ENCODE results near the gene RNF214.

RNF214 gene

DNA sequence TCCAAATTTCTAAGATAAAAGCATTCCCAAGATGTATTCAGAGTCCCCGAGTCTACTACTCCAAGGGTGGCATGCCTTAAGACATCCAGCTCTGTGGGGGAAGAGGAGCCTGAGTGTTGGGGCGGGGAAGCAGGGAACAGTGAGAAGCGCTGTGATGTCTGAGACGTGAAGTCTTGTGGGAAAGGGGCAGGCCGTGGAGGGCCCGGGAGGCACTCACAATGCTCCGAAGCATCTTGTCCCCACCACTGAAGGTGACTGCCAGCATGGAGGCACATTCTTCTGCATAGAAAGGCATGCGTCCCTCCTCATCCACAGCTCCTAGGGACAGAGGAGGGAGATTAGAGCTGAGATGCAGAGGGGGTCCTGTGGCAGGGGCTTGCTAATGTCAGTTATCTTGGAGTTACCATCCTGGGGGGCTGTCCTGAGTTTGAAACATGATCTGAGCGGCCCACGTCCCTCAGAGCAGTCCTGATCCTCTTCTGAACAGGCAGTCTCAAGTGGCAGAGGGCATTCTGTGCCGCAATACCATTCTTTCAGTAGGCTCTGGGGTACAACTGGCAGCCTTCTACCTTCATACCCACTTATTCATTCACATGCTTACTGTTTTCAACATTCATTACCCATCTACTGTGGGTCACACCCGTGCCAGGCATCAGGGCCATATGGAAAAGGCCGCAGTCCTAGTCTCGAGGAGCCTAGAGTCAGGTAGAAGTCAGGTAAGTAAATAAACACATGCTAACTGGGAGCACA lies 9.3 kb upstream of the RNF214 start:
- Histone ChIP-seq H3K4me3 (ENCODE audit: low read length) (no peak overlapping the region), H3K36me3 (replicated peaks; ENCODE audit: low read depth, low read length) (peaks cover 34% of the 10 kb centered on the region), H4K20me1 (ENCODE audit: insufficient read depth, low read length) (no peaks in the 10 kb centered on the region), H3K79me2 (ENCODE audit: low read length) (no peaks in the 10 kb centered on the region), H3K27me3 (ENCODE audit: low read depth, low read length) (no peaks in the 10 kb centered on the region), H2AFZ (ENCODE audit: low read depth, low read length) (no peak overlapping the region), H3K27ac (ENCODE audit: low read length) (no peak overlapping the region), H3K9me3 (ENCODE audit: insufficient read depth, low read length) (no peaks in the 10 kb centered on the region), H3K9ac (ENCODE audit: low read length) (no peak overlapping the region), H3K4me2 (ENCODE audit: low read length) (no peak overlapping the region), H3K4me1 (ENCODE audit: low read length) (no peaks in the 10 kb centered on the region)
- TF ChIP-seq EZH2phosphoT487 (IDR thresholded peaks at IDR 0.05; ENCODE audit: low read depth) = no peak
- TF ChIP-seq, protein P1, sequence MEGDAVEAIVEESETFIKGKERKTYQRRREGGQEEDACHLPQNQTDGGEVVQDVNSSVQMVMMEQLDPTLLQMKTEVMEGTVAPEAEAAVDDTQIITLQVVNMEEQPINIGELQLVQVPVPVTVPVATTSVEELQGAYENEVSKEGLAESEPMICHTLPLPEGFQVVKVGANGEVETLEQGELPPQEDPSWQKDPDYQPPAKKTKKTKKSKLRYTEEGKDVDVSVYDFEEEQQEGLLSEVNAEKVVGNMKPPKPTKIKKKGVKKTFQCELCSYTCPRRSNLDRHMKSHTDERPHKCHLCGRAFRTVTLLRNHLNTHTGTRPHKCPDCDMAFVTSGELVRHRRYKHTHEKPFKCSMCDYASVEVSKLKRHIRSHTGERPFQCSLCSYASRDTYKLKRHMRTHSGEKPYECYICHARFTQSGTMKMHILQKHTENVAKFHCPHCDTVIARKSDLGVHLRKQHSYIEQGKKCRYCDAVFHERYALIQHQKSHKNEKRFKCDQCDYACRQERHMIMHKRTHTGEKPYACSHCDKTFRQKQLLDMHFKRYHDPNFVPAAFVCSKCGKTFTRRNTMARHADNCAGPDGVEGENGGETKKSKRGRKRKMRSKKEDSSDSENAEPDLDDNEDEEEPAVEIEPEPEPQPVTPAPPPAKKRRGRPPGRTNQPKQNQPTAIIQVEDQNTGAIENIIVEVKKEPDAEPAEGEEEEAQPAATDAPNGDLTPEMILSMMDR (IDR thresholded peaks at IDR 0.05; ENCODE audit: low read depth, low read length) = no peak

DNA sequence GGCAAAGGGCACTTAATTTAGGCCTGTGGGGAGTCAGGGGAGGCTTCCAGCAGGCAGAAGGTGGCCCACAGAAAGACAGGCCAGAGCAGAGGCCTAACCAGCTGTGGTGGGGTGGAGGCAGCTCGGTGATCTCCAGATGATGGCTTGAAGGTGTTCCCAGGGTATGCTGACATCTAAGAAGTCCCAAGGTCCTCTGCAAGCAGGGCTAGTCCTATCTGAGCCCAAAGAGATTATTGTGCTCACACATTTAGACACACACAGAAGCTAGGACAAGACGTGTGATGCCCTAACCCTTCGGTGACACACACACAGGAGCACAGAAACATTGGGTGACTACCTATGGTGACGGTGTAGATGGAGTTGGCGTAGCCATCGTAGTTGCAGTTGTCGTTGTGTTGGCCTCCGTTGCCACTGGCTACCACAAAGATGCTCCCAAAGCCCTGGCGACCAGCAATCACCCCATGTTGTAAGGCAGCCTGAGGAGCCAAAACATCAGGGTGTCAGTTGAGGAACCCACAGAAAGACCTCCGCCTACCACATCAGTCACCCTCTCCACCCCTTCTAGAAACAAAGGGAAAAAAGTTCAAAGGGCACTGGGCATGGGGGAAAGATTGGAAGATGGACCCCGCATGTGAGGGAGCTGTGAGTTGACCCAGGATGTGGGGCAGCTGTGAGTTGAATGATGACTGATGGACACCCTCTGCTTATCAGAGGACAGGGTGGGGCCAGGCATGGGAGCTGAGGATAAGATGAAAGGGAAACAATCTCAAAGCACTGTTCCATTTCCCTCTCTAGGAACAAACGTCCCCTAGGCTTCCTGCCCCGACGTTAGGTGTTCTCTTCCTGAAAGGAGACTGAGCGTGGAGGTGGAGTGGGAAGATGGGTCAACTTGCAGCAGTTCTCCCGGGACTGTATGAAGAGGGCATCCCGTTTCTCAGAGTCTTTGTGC lies 8.5 kb upstream of the RNF214 start:
- H3K4me2 ChIP-seq (ENCODE audit: low read length) = no peak overlapping the region
- peaks cover 35% of the 10 kb centered on the region for H3K36me3 ChIP-seq (replicated peaks; ENCODE audit: low read depth, low read length)

DNA sequence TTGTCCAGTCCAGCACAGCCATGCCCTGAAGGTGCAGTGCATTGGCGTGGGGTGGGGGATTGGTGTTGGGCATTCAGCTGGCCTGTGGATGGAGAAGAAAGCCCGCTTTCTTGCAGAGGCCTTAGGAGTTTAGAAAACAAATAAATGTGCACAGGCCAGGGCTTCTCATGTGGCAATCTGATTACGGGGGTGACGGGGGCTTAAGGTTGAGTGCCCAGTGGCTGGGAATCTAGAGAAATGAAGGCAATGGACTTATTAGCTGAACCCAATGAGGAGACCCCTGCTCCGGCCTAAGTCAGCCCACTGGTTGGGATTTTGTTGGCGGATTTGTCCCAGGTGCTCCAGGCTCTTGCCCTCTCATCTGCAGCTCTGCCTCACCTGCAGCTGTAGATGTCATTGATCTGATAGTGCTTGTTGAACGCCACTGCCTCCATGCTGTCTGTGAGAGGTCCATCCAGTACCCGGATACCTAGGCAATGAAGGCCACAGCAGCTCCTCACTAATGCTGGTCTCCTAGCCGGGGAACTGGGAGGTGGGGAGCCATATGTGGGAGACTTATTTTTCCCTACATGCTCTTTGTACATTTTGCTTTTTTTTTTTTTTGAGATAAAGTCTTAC lies 6.8 kb upstream of the RNF214 start:
- Histone ChIP-seq H3K36me3 (replicated peaks; ENCODE audit: low read depth, low read length) (peaks cover 40% of the 10 kb centered on the region), H3K9ac (ENCODE audit: low read length) (no peak overlapping the region), H3K4me2 (ENCODE audit: low read length) (no peak overlapping the region), H2AFZ (ENCODE audit: low read depth, low read length) (no peak overlapping the region), H3K27me3 (ENCODE audit: low read depth, low read length) (no peaks in the 10 kb centered on the region), H3K9me3 (ENCODE audit: insufficient read depth, low read length) (no peaks in the 10 kb centered on the region), H3K27ac (ENCODE audit: low read length) (no peak overlapping the region), H3K79me2 (ENCODE audit: low read length) (peaks cover 13% of the 10 kb centered on the region), H4K20me1 (ENCODE audit: insufficient read depth, low read length) (no peaks in the 10 kb centered on the region), H3K4me1 (ENCODE audit: low read length) (peaks cover 10% of the 10 kb centered on the region), H3K4me3 (ENCODE audit: low read length) (no peak overlapping the region)
- TF ChIP-seq EZH2phosphoT487 (IDR thresholded peaks at IDR 0.05; ENCODE audit: low read depth) = no peak
- TF ChIP-seq, protein P1 (IDR thresholded peaks at IDR 0.05; ENCODE audit: low read depth, low read length) = no peak

More for the DNA sequence above, 8.5 kb upstream of the RNF214 start:
- Histone ChIP-seq H3K79me2 (ENCODE audit: low read length) (no peaks in the 10 kb centered on the region), H3K9me3 (ENCODE audit: insufficient read depth, low read length) (no peaks in the 10 kb centered on the region), H2AFZ (ENCODE audit: low read depth, low read length) (no peak overlapping the region), H3K4me3 (ENCODE audit: low read length) (no peak overlapping the region), H3K9ac (ENCODE audit: low read length) (no peak overlapping the region), H3K4me1 (ENCODE audit: low read length) (no peaks in the 10 kb centered on the region), H3K27me3 (ENCODE audit: low read depth, low read length) (no peaks in the 10 kb centered on the region), H3K27ac (ENCODE audit: low read length) (no peak overlapping the region), H4K20me1 (ENCODE audit: insufficient read depth, low read length) (no peaks in the 10 kb centered on the region)
- TF ChIP-seq, protein P1 (IDR thresholded peaks at IDR 0.05; ENCODE audit: low read depth, low read length) = no peak
- TF ChIP-seq EZH2phosphoT487 (IDR thresholded peaks at IDR 0.05; ENCODE audit: low read depth) = no peak
